Activated naive CD8-positive, alpha-beta T cell treated with anti-CD3 and anti-CD28 coated beads, Interleukin-2, amount 50 U/mL, for 16 hours (primary cell): ENCODE data around the gene GSTT2B.
"Not testable (repeated sequence)": the region's sequence is repeated elsewhere in the genome, so short reads cannot be mapped to it uniquely, and the experiment has no call there.

Experiments used
- DNase-seq: peaks from one replicate; pipeline ENCODE4 v3.0.0-alpha.2; 2020; ENCODE audit warnings: low read depth, low spot score

The GSTT2B gene

GRCh38 chr22:23947391-23947790 lies 13.6 kb downstream of the GSTT2B start:
- DNase-seq: not testable (repeated sequence)

- not testable (repeated sequence) for DNase-seq
These were observed 20.8 kb downstream of the GSTT2B start for GRCh38 chr22:23940166-23940565.

GRCh38 chr22:23939017-23939357 lies 22.0 kb downstream of the GSTT2B start:
- DNase-seq: no peak

- no peak for DNase-seq
These were observed 22.5 kb downstream of the GSTT2B start for GRCh38 chr22:23938328-23939016.

GRCh38 chr22:23926561-23926960 lies 34.4 kb downstream of the GSTT2B start:
- DNase-seq: no peak

GRCh38 chr22:23925020-23925606 lies 35.9 kb downstream of the GSTT2B start:
- DNase-seq: no peak

- DNase-seq: no peak
These were observed 38.1 kb downstream of the GSTT2B start for GRCh38 chr22:23922921-23923320.

GRCh38 chr22:23921586-23922201 lies 39.3 kb downstream of the GSTT2B start:
- not testable (repeated sequence) for DNase-seq

- not testable (repeated sequence) for DNase-seq
These were observed 40.8 kb downstream of the GSTT2B start for GRCh38 chr22:23920267-23920611.

GRCh38 chr22:23915290-23915689 lies 45.7 kb downstream of the GSTT2B start:
- no peak for DNase-seq

GRCh38 chr22:23913661-23914353 lies 47.2 kb downstream of the GSTT2B start:
- DNase-seq: peak; percentile 99

- no peak for DNase-seq
These were observed 47.7 kb downstream of the GSTT2B start for GRCh38 chr22:23913306-23913660.

GRCh38 chr22:23912293-23912903 lies 48.6 kb downstream of the GSTT2B start:
- DNase-seq: no peak

GRCh38 chr22:23911318-23911980 lies 49.5 kb downstream of the GSTT2B start:
- no peak for DNase-seq

GRCh38 chr22:23910496-23911190 lies 50.4 kb downstream of the GSTT2B start:
- no peak for DNase-seq

- no peak for DNase-seq
These were observed 51.6 kb downstream of the GSTT2B start for GRCh38 chr22:23909296-23909898.

- no peak for DNase-seq
These were observed 52.3 kb downstream of the GSTT2B start for GRCh38 chr22:23908587-23909205.

GRCh38 chr22:23907423-23907822 lies 53.6 kb downstream of the GSTT2B start:
- not testable (repeated sequence) for DNase-seq
